D721Med (cell line): ENCODE measurements around the gene MAP3K19.

Experiments
- DNase-seq: peaks from one replicate; pipeline ENCODE4 v3.0.0; 2011; ENCODE audit warnings: low spot score; ENCODE audit not compliant: insufficient read length
- FAIRE-seq: peaks from 2 replicates; lab custom pipeline; 2011; peaks lifted over from hg19 to GRCh38; lab: Jason Lieb, UNC
- TF ChIP-seq, protein P1 (sequence below): IDR thresholded peaks from 2 replicates; pipeline ENCODE4 v1.5.1; 2012; ENCODE audit warnings: mild to moderate bottlenecking, control low read depth; ENCODE audit not compliant: insufficient read depth; ENCODE audit errors: missing control alignments

MAP3K19 gene

DNA sequence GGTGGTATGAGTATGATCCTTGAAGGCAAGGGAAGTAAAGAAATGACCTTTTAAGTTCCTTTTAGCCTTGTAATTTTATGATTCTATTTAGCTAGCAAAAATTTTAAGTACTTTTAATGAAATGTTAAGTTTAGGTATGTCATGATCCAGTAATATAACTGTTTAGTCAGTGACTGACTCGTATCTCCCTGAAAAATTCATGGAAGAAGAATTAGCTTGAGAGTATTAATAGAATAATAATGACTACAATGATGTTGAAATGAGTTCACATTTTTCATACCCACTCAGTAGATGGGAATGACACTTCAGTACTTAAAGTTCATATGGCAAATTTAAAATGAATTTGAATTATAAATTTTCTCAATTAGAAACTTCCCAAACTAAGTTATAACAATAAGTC is 19.5 kb upstream of the MAP3K19 start:
- DNase-seq (no peak), FAIRE-seq (no peak)
- TF ChIP-seq, protein P1, sequence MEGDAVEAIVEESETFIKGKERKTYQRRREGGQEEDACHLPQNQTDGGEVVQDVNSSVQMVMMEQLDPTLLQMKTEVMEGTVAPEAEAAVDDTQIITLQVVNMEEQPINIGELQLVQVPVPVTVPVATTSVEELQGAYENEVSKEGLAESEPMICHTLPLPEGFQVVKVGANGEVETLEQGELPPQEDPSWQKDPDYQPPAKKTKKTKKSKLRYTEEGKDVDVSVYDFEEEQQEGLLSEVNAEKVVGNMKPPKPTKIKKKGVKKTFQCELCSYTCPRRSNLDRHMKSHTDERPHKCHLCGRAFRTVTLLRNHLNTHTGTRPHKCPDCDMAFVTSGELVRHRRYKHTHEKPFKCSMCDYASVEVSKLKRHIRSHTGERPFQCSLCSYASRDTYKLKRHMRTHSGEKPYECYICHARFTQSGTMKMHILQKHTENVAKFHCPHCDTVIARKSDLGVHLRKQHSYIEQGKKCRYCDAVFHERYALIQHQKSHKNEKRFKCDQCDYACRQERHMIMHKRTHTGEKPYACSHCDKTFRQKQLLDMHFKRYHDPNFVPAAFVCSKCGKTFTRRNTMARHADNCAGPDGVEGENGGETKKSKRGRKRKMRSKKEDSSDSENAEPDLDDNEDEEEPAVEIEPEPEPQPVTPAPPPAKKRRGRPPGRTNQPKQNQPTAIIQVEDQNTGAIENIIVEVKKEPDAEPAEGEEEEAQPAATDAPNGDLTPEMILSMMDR, result no peak

GRCh38 chr2:135064149-135064548 is 16.9 kb upstream of the MAP3K19 start:
- no peak for FAIRE-seq
- DNase-seq, result no peak
- TF ChIP-seq, protein P1, result no peak

DNA sequence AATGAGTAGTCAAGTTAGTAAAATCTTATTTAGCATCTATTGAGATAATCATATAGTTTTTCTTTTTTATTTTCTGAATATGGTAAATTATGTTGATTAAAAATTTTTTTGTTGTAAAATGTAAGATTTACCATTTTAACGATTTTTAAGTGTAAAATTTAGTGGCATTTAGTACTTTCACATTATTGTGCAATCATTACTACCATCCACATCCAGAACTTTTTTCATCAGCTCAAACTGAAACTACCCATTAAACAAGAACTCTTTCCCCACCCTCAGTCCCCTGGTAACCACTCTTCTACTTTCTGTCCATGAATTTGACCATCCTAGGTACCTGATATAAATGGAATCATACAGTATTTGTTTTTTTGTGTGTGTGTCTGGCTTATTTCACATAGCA is 16.0 kb upstream of the MAP3K19 start:
- TF ChIP-seq, protein P1, result no peak
- no peak for FAIRE-seq
- DNase-seq, result no peak

GRCh38 chr2:135059577-135059976 is 12.3 kb upstream of the MAP3K19 start:
- DNase-seq (no peak), FAIRE-seq (no peak)

DNA sequence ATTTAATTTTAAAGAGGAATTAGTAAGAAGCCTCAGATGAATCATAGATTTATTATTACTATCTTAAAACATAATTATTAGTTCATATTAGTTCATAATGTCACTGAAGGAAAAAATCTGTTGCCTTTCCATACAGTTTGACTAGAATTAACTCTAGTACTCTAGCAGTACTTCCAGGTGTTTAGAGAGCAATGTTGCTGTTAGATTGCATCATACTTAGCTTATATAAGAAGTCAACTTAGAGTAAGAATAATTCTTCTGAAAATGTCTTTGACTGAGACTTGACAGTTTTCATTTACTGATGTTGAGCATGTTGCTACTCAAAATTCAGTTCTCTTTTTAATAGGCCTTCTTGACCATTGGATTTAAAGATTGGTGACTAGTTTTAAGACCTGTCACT is 9.5 kb upstream of the MAP3K19 start:
- TF ChIP-seq, protein P1, result no peak
- FAIRE-seq, result peak; percentile 38

More at GRCh38 chr2:135059577-135059976, 12.3 kb upstream of the MAP3K19 start:
- TF ChIP-seq, protein P1, result no peak

DNA sequence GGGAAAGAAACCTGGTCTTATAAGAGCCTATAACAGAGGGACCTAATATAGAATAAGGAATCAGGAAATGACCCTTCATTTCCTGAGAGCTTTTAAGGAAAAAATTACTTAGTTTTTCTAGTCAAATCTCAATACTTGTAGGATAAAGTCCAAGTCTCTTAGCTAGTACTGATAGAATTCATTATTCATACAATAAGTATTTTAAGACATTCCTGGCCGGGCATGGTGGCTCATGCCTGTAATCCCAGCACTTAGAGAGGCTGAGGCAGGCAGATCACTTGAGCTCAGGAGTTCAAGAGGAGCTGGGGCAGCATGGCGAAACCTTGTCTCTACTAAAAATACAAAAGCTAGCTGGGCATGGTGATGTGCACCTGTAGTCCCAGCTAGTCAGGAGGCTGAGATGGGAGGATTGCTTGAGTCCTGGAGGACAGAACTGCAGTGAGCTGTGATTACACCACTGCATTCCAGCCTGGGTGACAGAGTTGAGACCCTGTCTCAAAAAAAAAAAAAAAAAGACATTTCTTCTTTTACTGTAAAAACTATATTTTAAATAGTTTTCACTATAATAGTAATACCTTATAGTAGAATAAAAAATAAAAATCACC is 8.0 kb upstream of the MAP3K19 start:
- FAIRE-seq (no peak), DNase-seq (no peak)

More for the DNA sequence above, 9.5 kb upstream of the MAP3K19 start:
- no peak for DNase-seq

GRCh38 chr2:135052997-135053474 is 5.8 kb upstream of the MAP3K19 start:
- no peak for DNase-seq
- FAIRE-seq, result no peak

More for the DNA sequence above, 8.0 kb upstream of the MAP3K19 start:
- TF ChIP-seq, protein P1, result no peak

More at GRCh38 chr2:135052997-135053474, 5.8 kb upstream of the MAP3K19 start:
- TF ChIP-seq, protein P1, result no peak
